ENCODE results near the gene IL6ST. TPM values are rescaled to one million over a fixed set of nuclear protein-coding genes. Genes with fewer than 3 reads are reported as not detected.
"Not testable (repeated sequence)": the region's sequence is repeated elsewhere in the genome, so short reads cannot be mapped to it uniquely, and the experiment has no call there.

Gene IL6ST
- total RNA-seq, result 100 to 1,000 TPM in 3 of 4 donors, 10 to 100 TPM in 1; 51.3 to 179 (median 136) TPM

DNA sequence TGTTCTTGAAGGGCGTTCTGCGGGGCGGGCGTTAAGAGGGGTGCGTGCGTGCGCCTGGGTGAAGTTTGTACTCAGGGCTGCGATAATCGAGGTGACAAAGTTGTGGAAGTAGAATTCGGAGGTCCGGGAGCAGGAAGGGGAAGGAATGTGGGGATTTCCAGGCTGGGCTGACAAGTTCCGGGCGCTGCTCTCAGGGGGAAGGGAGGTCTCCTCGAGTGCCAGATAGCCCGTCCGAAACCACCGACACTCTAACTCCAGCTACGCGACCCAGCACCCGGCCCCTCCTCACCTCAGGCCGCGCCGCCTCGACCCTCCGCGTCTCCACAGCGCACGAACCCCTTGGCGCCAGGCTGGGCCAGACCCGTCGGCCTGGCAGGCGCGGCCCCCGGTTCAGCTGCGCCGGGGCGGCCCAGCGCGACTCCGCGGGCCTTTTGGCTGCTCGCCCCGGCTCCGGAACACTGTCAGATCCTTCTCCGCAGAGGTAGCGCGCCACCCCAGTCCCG, at the start of gene IL6ST:
Gene IL6ST (minus strand): TSS at position 469 of the 503 bp plus-strand sequence. CDS start 18,685 bp downstream, outside the sequence.
- Histone ChIP-seq H3K4me3 (peak within 1 kb of the TSS; percentile 85 to 96 (median 90)), H3K4me1 (peaks cover 3 to 60% (median 40%) of the 10 kb centered on the region in 4 donors), H3K9me3 (no peaks in the 10 kb centered on the region), H3K36me3 (no peaks in the 10 kb centered on the region), H3K27ac (peak within 1 kb of the TSS; percentile 98 to 100 (median 98)), H3K27me3 (no peaks in the 10 kb centered on the region)
- WGBS, 2 donors (ENCODE audit: low coverage in 1 of 2), result 0% methylated on average over 18 to 33 of the region's 48 CpGs
- DNase-seq, result peak; percentile 60
- intact Hi-C loops (cut with DNase I; ENCODE audit: low total_unique reads) (no loop called here), in situ Hi-C loops (cut with MboI; ENCODE audit: low pct_ligation_motif_present in 1 of 4, low pct_unique_long_range_greater_than_20kb in 1 of 4, low sequenced_read_pairs in 3 of 4) (loop anchor here in 1 of 4 donors (25.0 kb wide), 1 partner anchor 868 kb away; no protein-coding TSS in a partner anchor)
- TF ChIP-seq EP300 (IDR thresholded peaks at IDR 0.05; ENCODE audit: low read depth), result no peak
- TF ChIP-seq, protein P1, sequence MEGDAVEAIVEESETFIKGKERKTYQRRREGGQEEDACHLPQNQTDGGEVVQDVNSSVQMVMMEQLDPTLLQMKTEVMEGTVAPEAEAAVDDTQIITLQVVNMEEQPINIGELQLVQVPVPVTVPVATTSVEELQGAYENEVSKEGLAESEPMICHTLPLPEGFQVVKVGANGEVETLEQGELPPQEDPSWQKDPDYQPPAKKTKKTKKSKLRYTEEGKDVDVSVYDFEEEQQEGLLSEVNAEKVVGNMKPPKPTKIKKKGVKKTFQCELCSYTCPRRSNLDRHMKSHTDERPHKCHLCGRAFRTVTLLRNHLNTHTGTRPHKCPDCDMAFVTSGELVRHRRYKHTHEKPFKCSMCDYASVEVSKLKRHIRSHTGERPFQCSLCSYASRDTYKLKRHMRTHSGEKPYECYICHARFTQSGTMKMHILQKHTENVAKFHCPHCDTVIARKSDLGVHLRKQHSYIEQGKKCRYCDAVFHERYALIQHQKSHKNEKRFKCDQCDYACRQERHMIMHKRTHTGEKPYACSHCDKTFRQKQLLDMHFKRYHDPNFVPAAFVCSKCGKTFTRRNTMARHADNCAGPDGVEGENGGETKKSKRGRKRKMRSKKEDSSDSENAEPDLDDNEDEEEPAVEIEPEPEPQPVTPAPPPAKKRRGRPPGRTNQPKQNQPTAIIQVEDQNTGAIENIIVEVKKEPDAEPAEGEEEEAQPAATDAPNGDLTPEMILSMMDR (IDR thresholded peaks at IDR 0.05), result peak in 2 of 5 experiments; percentile 27 to 28
- TF ChIP-seq POLR2A (IDR thresholded peaks at IDR 0.05), result peak; percentile 93
- peak in 1 of 3 donors; percentile 94 for TF ChIP-seq POLR2AphosphoS5 (IDR thresholded peaks at IDR 0.05)

- no peak for DNase-seq
- no peaks in the 10 kb centered on the region for H3K9me3 ChIP-seq
- H3K27me3 ChIP-seq, result no peaks in the 10 kb centered on the region
- WGBS, 2 donors (ENCODE audit: low coverage in 1 of 2), result 67 to 73% methylated on average over 2 of the region's 2 CpGs
- no peaks in the 10 kb centered on the region for H3K36me3 ChIP-seq
- intact Hi-C loops (cut with DNase I; ENCODE audit: low total_unique reads), result no loop called here
- TF ChIP-seq EP300 (IDR thresholded peaks at IDR 0.05; ENCODE audit: low read depth) (no peak), POLR2AphosphoS5 (IDR thresholded peaks at IDR 0.05) (no peak), POLR2A (IDR thresholded peaks at IDR 0.05) (no peak)
- TF ChIP-seq, protein P1 (IDR thresholded peaks at IDR 0.05), result no peak
- in situ Hi-C loops (cut with MboI; ENCODE audit: low pct_ligation_motif_present in 1 of 4, low pct_unique_long_range_greater_than_20kb in 1 of 4, low sequenced_read_pairs in 3 of 4), result no loop called here
- H3K4me3 ChIP-seq, result no peak overlapping the region
- H3K4me1 ChIP-seq, result no peaks in the 10 kb centered on the region
- no peak overlapping the region for H3K27ac ChIP-seq
These were observed 45.2 kb upstream of the IL6ST start for GRCh38 chr5:56039985-56040384.

DNA sequence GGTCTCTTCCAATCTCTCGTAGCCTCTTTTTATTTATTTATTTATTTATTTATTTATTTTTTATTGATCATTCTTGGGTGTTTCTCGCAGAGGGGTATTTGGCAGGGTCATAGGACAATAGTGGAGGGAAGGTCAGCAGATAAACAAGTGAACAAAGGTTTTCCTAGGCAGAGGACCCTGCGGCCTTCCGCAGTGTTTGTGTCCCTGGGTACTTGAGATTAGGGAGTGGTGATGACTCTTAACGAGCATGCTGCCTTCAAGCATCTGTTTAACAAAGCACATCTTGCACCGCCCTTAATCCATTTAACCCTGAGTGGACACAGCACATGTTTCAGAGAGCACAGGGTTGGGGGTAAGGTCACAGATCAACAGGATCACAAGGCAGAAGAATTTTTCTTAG, 43.4 kb upstream of the IL6ST start:
- intact Hi-C loops (cut with DNase I; ENCODE audit: low total_unique reads); DNase-seq; H3K27ac ChIP-seq; H3K4me3 ChIP-seq; H3K27me3 ChIP-seq; H3K4me1 ChIP-seq; H3K36me3 ChIP-seq; in situ Hi-C loops (cut with MboI; ENCODE audit: low pct_ligation_motif_present in 1 of 4, low pct_unique_long_range_greater_than_20kb in 1 of 4, low sequenced_read_pairs in 3 of 4); H3K9me3 ChIP-seq: not testable (repeated sequence)
- WGBS, 2 donors (ENCODE audit: low coverage in 1 of 2), result 75 to 84% methylated on average over 4 to 5 of the region's 6 CpGs

DNA sequence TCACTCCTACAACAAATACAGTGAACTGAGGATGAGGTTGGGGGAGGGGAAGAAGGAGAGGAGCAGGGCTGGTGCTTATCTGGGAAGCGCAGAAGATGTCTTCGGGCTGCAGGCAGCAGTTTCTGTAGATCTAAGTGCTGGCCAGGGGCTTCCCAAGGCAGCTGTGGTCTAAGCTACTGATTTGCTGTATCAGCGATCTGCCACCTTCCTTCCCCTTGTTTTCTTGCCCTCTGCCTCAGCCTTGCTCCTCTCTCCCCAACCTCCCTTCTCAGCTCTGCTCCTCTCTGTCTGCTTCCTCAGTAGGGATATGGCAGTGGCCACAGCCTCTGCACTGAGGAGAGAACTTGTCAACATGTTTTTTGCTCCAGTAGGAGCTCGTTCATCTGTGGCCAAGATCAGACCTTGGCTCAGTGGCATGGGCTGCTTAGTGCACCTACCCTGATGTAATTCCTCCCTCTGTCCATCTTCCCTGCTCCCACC, 42.8 kb upstream of the IL6ST start:
- H3K4me3 ChIP-seq, result no peak overlapping the region
- H3K36me3 ChIP-seq, result no peaks in the 10 kb centered on the region
- no peaks in the 10 kb centered on the region for H3K4me1 ChIP-seq
- WGBS, 2 donors (ENCODE audit: low coverage in 1 of 2), result 57 to 61% methylated on average over 1 to 4 of the region's 4 CpGs
- TF ChIP-seq, protein P1 (IDR thresholded peaks at IDR 0.05), result no peak
- TF ChIP-seq POLR2AphosphoS5 (IDR thresholded peaks at IDR 0.05), result no peak
- no peak for TF ChIP-seq POLR2A (IDR thresholded peaks at IDR 0.05)
- TF ChIP-seq EP300 (IDR thresholded peaks at IDR 0.05; ENCODE audit: low read depth), result no peak
- H3K9me3 ChIP-seq, result no peaks in the 10 kb centered on the region
- H3K27me3 ChIP-seq, result no peaks in the 10 kb centered on the region
- no peak for DNase-seq
- no peak overlapping the region for H3K27ac ChIP-seq
- intact Hi-C loops (cut with DNase I; ENCODE audit: low total_unique reads), result no loop called here
- in situ Hi-C loops (cut with MboI; ENCODE audit: low pct_ligation_motif_present in 1 of 4, low pct_unique_long_range_greater_than_20kb in 1 of 4, low sequenced_read_pairs in 3 of 4), result no loop called here

DNA sequence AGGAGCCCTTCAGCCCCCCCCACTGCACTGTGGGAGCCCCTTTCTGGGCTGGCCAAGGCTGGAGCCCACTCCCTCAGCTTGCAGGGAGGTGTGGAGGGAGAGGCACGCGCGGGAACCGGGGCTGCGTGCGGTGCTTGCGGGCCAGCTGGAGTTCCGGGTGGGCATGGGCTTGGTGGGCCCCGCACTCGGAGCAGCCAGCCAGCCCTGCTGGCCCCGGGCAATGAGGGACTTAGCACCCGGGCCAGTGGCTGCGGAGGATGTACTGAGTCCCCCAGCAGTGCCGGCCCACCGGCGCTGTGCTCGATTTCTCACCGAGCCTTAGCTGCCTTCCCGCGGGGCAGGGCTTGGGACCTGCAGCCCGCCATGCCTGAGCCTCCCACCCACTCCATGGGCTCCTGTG, 40.6 kb upstream of the IL6ST start:
- in situ Hi-C loops (cut with MboI; ENCODE audit: low pct_ligation_motif_present in 1 of 4, low pct_unique_long_range_greater_than_20kb in 1 of 4, low sequenced_read_pairs in 3 of 4); DNase-seq; H3K27ac ChIP-seq; H3K27me3 ChIP-seq; intact Hi-C loops (cut with DNase I; ENCODE audit: low total_unique reads); H3K36me3 ChIP-seq; H3K4me1 ChIP-seq; H3K4me3 ChIP-seq; H3K9me3 ChIP-seq: not testable (repeated sequence)
- 96% methylated on average over 9 of the region's 21 CpGs; no CpG with 5 or more reads in 1 of the 2 donors for WGBS, 2 donors (ENCODE audit: low coverage in 1 of 2)

DNA sequence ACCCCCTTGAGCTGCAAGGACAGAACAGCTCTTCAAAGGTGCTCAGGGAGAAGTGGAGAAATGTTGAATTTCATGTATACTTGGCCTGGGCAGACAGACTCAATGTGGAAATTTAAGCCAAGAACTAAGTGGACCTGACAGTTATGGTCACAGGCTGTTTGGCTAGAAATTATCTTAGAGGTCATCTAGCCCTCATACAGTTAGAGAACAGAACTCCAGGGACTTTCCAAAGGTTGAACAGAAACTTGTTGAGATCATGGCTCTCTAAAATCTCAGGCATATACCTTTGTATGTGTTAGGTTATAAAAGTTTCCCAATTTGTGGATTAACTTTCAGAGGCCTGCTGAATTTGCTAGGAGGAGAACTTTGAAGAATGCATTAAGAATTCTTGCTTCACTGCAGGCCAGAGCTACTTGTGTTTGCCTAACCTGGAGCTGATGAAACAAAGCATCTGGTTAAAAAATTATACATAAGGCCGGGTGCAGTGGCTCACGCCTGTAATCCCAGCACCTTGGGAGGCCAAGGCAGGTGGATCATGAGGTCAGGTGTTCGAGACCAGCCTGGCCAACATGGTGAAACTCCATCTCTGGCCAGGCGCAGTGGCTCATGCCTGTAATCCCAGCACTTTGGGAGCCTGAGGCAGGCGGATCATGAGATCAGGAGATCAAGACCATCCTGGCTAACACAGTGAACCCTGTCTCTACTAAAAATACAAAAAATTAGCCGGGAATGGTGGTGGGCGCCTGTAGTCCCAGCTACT, 35.3 kb upstream of the IL6ST start:
- intact Hi-C loops (cut with DNase I; ENCODE audit: low total_unique reads); H3K4me3 ChIP-seq; H3K27ac ChIP-seq; H3K9me3 ChIP-seq; in situ Hi-C loops (cut with MboI; ENCODE audit: low pct_ligation_motif_present in 1 of 4, low pct_unique_long_range_greater_than_20kb in 1 of 4, low sequenced_read_pairs in 3 of 4); H3K27me3 ChIP-seq; H3K36me3 ChIP-seq; H3K4me1 ChIP-seq; DNase-seq: not testable (repeated sequence)
- WGBS, 2 donors (ENCODE audit: low coverage in 1 of 2), result 90 to 100% methylated on average over 1 to 7 of the region's 7 CpGs

Measured in transverse colon (tissue), 4 donors.